CD4-positive, alpha-beta T cell (primary cell): ENCODE data around the gene NADK2. TPM values are rescaled to one million over a fixed set of nuclear protein-coding genes. Genes with fewer than 3 reads are reported as not detected.

Source experiments
- ATAC-seq: fragments of 200-7000 bp; cut with Tn5 transposase; one replicate; pipeline ENCODE4 v1.10.0; 2022; ENCODE audit warnings: mild to moderate bottlenecking; ENCODE audit not compliant: poor library complexity
- CTCF ChIA-PET: fragments of 350-600 bp; sonication (Branson Sonifier 250); formaldehyde crosslinking; loops from one replicate; lab custom pipeline; 2021; ENCODE audit warnings: antibody characterized with exemption, inconsistent platforms; lab: Charles Lee
- POLR2A ChIA-PET: fragments of 350-600 bp; sonication (Branson Sonifier 250); formaldehyde crosslinking; loops from one replicate; lab custom pipeline; 2021; ENCODE audit warnings: antibody characterized with exemption, inconsistent platforms; lab: Charles Lee
- DNase-seq, 14 experiments: peaks; one replicate each; pipeline ENCODE4 v3.0.0-alpha.2; 2013 to 2020; ENCODE audit warnings: mixed read lengths in 2 of 14
- H3K27ac ChIP-seq, 2 donors: one replicate each; pipeline versions ENCODE4 v1.5.1 to v1.7.0; 2013; ENCODE audit warnings: low read length in 2 of 2, low read depth in 1 of 2, mild to moderate bottlenecking in 1 of 2
- H3K27me3 ChIP-seq, 2 experiments: 1 replicate in 1 of 2; 2 replicates in 1 of 2; pipeline versions ENCODE4 v1.6.1 to v1.7.0; 2013; ENCODE audit warnings: low read length in 2 of 2, control low read depth in 1 of 2, mild to moderate bottlenecking in 1 of 2, moderate library complexity in 1 of 2; ENCODE audit not compliant: insufficient read depth in 2 of 2, control insufficient read depth in 1 of 2
- H3K36me3 ChIP-seq: one replicate; pipeline ENCODE4 v1.6.1; 2013; ENCODE audit warnings: low read length, control low read depth; ENCODE audit not compliant: insufficient read depth
- H3K4me1 ChIP-seq: one replicate; pipeline ENCODE4 v1.6.1; 2013; ENCODE audit warnings: low read length, control low read depth; ENCODE audit not compliant: insufficient read depth
- H3K4me3 ChIP-seq: one replicate; pipeline ENCODE4 v1.5.1; 2013; ENCODE audit warnings: mild to moderate bottlenecking, low read length, moderate library complexity
- H3K9me3 ChIP-seq, 2 experiments: 1 replicate in 1 of 2; 2 replicates in 1 of 2; pipeline versions ENCODE4 v1.6.1 to v1.7.0; 2013; ENCODE audit warnings: low read length in 2 of 2, mild to moderate bottlenecking in 2 of 2, control low read depth in 1 of 2, moderate library complexity in 1 of 2; ENCODE audit not compliant: control insufficient read depth in 1 of 2, insufficient read depth in 1 of 2
- H3K27ac Mint-ChIP-seq: one replicate; pipeline ENCODE4 v1.8.0; 2020; ENCODE audit warnings: mixed read lengths
- H3K27me3 Mint-ChIP-seq: one replicate; pipeline ENCODE4 v1.8.0; 2021; ENCODE audit warnings: mixed read lengths
- H3K36me3 Mint-ChIP-seq: one replicate; pipeline ENCODE4 v1.8.0; 2021; ENCODE audit warnings: low read depth, mixed read lengths
- H3K4me1 Mint-ChIP-seq: one replicate; pipeline ENCODE4 v1.8.0; 2021; ENCODE audit warnings: low read depth, mixed read lengths
- H3K4me3 Mint-ChIP-seq: one replicate; pipeline ENCODE4 v1.8.0; 2020; ENCODE audit warnings: mild to moderate bottlenecking, mixed read lengths
- H3K9me3 Mint-ChIP-seq: one replicate; pipeline ENCODE4 v1.8.0; 2020; ENCODE audit warnings: mixed read lengths
- CTCF ChIP-seq: fragments of 200-600 bp; IDR thresholded peaks from one replicate; pipeline ENCODE4 v1.8.0; 2022; ENCODE audit warnings: antibody characterized with exemption, mild to moderate bottlenecking
- intact Hi-C, 2 experiments: fragments of 100-400 bp; cut with DNase I in 1 of 2; cut with micrococcal nuclease in 1 of 2; formaldehyde crosslinking; loops; one replicate each; pipeline versions ENCODE4 v1.15.1 to v1.9.0; 2023 to 2025; cut with DNase I, micrococcal nuclease
- total RNA-seq, 174 experiments: library from RNA in 2 of 174; stranded (reverse) in 2 of 174; gene quantifications; one replicate each; pipeline ENCODE4 v1.2.3 and lab custom pipeline; 2021 to 2026

The NADK2 gene
- total RNA-seq, 2 experiments from 2014 or later: 12.5 to 13.3 TPM

- Mint-ChIP-seq H3K4me1 (no peaks in the 10 kb centered on the region), H3K27ac (no peak overlapping the region), H3K9me3 (no peaks in the 10 kb centered on the region), H3K27me3 (no peaks in the 10 kb centered on the region), H3K36me3 (peaks cover 69% of the 10 kb centered on the region), H3K4me3 (no peak overlapping the region)
- ATAC-seq (no peak), DNase-seq (no peak)
- ChIA-PET POLR2A (interaction anchor here (0.5 kb wide), 1 partner anchor 23 kb away, joined by 4 read pairs; no protein-coding TSS in a partner anchor), CTCF (interaction anchor here (0.5 kb wide), 1 partner anchor 85 kb away, joined by 4 read pairs; no protein-coding TSS in a partner anchor)
- Histone ChIP-seq H3K27me3 (no peaks in the 10 kb centered on the region), H3K36me3 (peaks cover 27% of the 10 kb centered on the region), H3K4me1 (no peaks in the 10 kb centered on the region), H3K27ac (no peak overlapping the region), H3K4me3 (no peak overlapping the region), H3K9me3 (no peaks in the 10 kb centered on the region)
- intact Hi-C loops: no loop called here
- no peak for TF ChIP-seq CTCF
Observed at GRCh38 chr5:36205329-36205728, 36.4 kb downstream of the NADK2 start.

- H3K4me3 Mint-ChIP-seq: no peak overlapping the region
- POLR2A ChIA-PET: no interaction called here
- H3K36me3 Mint-ChIP-seq: peaks cover 72% of the 10 kb centered on the region
- no peak overlapping the region for H3K27ac Mint-ChIP-seq
- no peaks in the 10 kb centered on the region for H3K27me3 Mint-ChIP-seq
- no peak overlapping the region for H3K4me3 ChIP-seq
- no peaks in the 10 kb centered on the region for H3K9me3 Mint-ChIP-seq
- CTCF ChIA-PET: no interaction called here
- intact Hi-C loops: no loop called here
- no peak for ATAC-seq
- TF ChIP-seq CTCF: no peak
- H3K27ac ChIP-seq: no peak overlapping the region
- H3K4me1 Mint-ChIP-seq: no peaks in the 10 kb centered on the region
- H3K4me1 ChIP-seq: no peaks in the 10 kb centered on the region
- H3K9me3 ChIP-seq: no peaks in the 10 kb centered on the region
- no peaks in the 10 kb centered on the region for H3K27me3 ChIP-seq
- H3K36me3 ChIP-seq: peaks cover 42% of the 10 kb centered on the region
- DNase-seq: no peak
Observed at GRCh38 chr5:36202521-36202961, 39.2 kb downstream of the NADK2 start.

- Mint-ChIP-seq H3K27me3 (no peaks in the 10 kb centered on the region), H3K27ac (no peak overlapping the region), H3K36me3 (peaks cover 73% of the 10 kb centered on the region), H3K4me3 (no peak overlapping the region), H3K9me3 (no peaks in the 10 kb centered on the region), H3K4me1 (no peaks in the 10 kb centered on the region)
- H3K27ac ChIP-seq: no peak overlapping the region
- ChIA-PET CTCF (no interaction called here), POLR2A (no interaction called here)
- peaks cover 36% of the 10 kb centered on the region for H3K36me3 ChIP-seq
- no peak for TF ChIP-seq CTCF
- H3K9me3 ChIP-seq: no peaks in the 10 kb centered on the region
- intact Hi-C loops: no loop called here
- DNase-seq: no peak
- H3K27me3 ChIP-seq: no peaks in the 10 kb centered on the region
- ATAC-seq: no peak
- H3K4me1 ChIP-seq: no peaks in the 10 kb centered on the region
- H3K4me3 ChIP-seq: no peak overlapping the region
Observed at GRCh38 chr5:36200513-36200912, 41.2 kb downstream of the NADK2 start.
